Fibroblast of lung (primary cell): ENCODE measurements around the gene TRAF3. TPM values are rescaled to one million over a fixed set of nuclear protein-coding genes. Genes with fewer than 3 reads are reported as not detected.

Experiments used
- DNase-seq, 2 donors: peaks; one replicate each; pipeline versions ENCODE4 v3.0.0 to v3.0.0-alpha.2; 2010; ENCODE audit warnings: low read depth in 2 of 2
- H2AFZ ChIP-seq: 2 replicates; pipeline ENCODE4 v1.5.1; 2012; ENCODE audit warnings: low read length, control low read depth, inconsistent platforms
- H3K27ac ChIP-seq: 2 replicates; pipeline ENCODE4 v1.5.1; 2011; ENCODE audit warnings: low read length, control low read depth; ENCODE audit not compliant: insufficient read depth
- H3K27me3 ChIP-seq: 2 replicates; pipeline ENCODE4 v1.5.1; 2011; ENCODE audit warnings: mild to moderate bottlenecking, low read length; ENCODE audit not compliant: control insufficient read depth, insufficient read depth
- H3K36me3 ChIP-seq: 2 replicates; pipeline ENCODE4 v1.5.1; 2011; ENCODE audit warnings: low read length; ENCODE audit not compliant: control insufficient read depth, insufficient read depth
- H3K4me1 ChIP-seq: 2 replicates; pipeline ENCODE4 v1.5.1; 2011; ENCODE audit warnings: low read length; ENCODE audit not compliant: control insufficient read depth, insufficient read depth; ENCODE audit errors: extremely low read depth
- H3K4me2 ChIP-seq: 2 replicates; pipeline ENCODE4 v1.5.1; 2011; ENCODE audit warnings: low read length, control low read depth; ENCODE audit not compliant: insufficient read depth; ENCODE audit errors: extremely low read depth
- H3K4me3 ChIP-seq, 4 experiments: fragments of 200-600 bp in 1 of 4; sonication (generic) in 1 of 4; replicated peaks in 1 of 4; 2 replicates each; pipeline ENCODE4 v1.5.1; 2011 to 2016; ENCODE audit warnings: low read length in 4 of 4, low read depth in 3 of 4, mild to moderate bottlenecking in 3 of 4, control low read depth in 2 of 4, inconsistent platforms in 1 of 4, mixed read lengths in 1 of 4; ENCODE audit not compliant: insufficient read depth in 1 of 4; ENCODE audit errors: control extremely low read depth in 1 of 4
- H3K79me2 ChIP-seq: 2 replicates; pipeline ENCODE4 v1.5.1; 2012; ENCODE audit warnings: mild to moderate bottlenecking, low read length, inconsistent platforms; ENCODE audit not compliant: control insufficient read depth, insufficient read depth
- H3K9ac ChIP-seq: 2 replicates; pipeline ENCODE4 v1.5.1; 2011; ENCODE audit warnings: mild to moderate bottlenecking, low read length, control low read depth; ENCODE audit not compliant: insufficient read depth
- H3K9me3 ChIP-seq: 2 replicates; pipeline ENCODE4 v1.5.1; 2012; ENCODE audit warnings: low read depth, low read length; ENCODE audit not compliant: control insufficient read depth, insufficient read depth
- H4K20me1 ChIP-seq: 2 replicates; pipeline ENCODE4 v1.5.1; 2011; ENCODE audit warnings: low read length; ENCODE audit not compliant: control insufficient read depth, insufficient read depth; ENCODE audit errors: extremely low read depth
- EZH2 ChIP-seq: IDR thresholded peaks from 2 replicates; pipeline ENCODE4 v1.5.1; 2012; ENCODE audit warnings: low read length, control low read depth, mild to moderate bottlenecking; ENCODE audit errors: missing control alignments
- polyA plus RNA-seq, 2 donors: library from polyadenylated mRNA; depleted of rRNA in 1 of 2; stranded (reverse) in 1 of 2; unstranded in 1 of 2; fragments of >200 nt; gene quantifications; 2 replicates each; pipeline ENCODE4 v1.2.1, GENCODE V29; 2011 to 2012; ENCODE audit warnings: missing spikeins in 1 of 2
- total RNA-seq: library from RNA; depleted of rRNA; stranded (reverse); fragments of >200 nt; gene quantifications from 2 replicates; pipeline ENCODE4 v1.2.1, GENCODE V29; 2014
- TF ChIP-seq, protein P1 (sequence below), 2 donors: IDR thresholded peaks in 1 of 2; conservative IDR thresholded peaks in 1 of 2; 1 replicate in 1 of 2; 2 replicates in 1 of 2; pipeline ENCODE4 v1.5.1; 2011 to 2012; ENCODE audit warnings: low read length in 2 of 2, control low read depth in 1 of 2, inconsistent platforms in 1 of 2, low read depth in 1 of 2, mild to moderate bottlenecking in 1 of 2

Gene TRAF3
- total and polyA plus RNA-seq, 2 donors (not counting 1 experiment from before 2014, with no cell fraction given), result 12.1 to 14.4 TPM

DNA sequence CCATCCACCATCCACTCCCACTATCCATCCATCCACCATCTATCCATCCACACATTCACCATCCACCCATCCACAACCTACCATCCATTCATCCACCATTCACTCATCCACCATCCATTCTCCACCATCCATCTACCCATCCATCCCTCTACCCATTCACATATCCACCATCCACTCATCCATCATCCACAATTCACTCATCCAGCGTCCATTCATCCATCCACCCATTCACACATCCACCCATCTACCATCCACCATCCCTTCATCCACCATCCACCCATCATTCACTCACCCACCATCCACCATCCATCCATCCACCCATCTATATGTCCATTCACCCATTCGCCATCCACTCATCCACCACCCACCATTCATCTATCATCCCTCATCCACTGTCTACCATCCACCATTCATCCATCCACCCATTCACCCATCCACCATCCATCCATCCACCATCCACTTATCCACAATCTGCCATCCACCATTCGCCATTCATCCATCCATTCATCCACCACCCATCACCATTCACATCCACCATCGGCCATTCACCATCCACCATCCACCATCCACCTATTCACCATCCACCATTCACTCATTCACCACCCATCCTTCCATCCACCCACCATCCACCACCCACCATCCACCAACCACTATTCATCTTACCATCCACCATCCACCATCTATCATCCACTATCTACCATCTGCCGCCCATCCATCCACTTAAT is 143.2 kb downstream of the TRAF3 start:
- H3K27me3 ChIP-seq, result peaks cover 36% of the 10 kb centered on the region
- H3K27ac ChIP-seq, result no peak overlapping the region
- H3K9ac ChIP-seq, result no peak overlapping the region
- TF ChIP-seq, protein P1, sequence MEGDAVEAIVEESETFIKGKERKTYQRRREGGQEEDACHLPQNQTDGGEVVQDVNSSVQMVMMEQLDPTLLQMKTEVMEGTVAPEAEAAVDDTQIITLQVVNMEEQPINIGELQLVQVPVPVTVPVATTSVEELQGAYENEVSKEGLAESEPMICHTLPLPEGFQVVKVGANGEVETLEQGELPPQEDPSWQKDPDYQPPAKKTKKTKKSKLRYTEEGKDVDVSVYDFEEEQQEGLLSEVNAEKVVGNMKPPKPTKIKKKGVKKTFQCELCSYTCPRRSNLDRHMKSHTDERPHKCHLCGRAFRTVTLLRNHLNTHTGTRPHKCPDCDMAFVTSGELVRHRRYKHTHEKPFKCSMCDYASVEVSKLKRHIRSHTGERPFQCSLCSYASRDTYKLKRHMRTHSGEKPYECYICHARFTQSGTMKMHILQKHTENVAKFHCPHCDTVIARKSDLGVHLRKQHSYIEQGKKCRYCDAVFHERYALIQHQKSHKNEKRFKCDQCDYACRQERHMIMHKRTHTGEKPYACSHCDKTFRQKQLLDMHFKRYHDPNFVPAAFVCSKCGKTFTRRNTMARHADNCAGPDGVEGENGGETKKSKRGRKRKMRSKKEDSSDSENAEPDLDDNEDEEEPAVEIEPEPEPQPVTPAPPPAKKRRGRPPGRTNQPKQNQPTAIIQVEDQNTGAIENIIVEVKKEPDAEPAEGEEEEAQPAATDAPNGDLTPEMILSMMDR (conservative IDR thresholded peaks at IDR 0.05 in 1 of 2, IDR thresholded peaks at IDR 0.05 in 1 of 2; ENCODE audit: low read depth in 1 of 2, low read length in 2 of 2), result no peak
- no peak for TF ChIP-seq EZH2
- H2AFZ ChIP-seq, result no peak overlapping the region
- H3K9me3 ChIP-seq, result no peaks in the 10 kb centered on the region
- no peak overlapping the region for H3K4me3 ChIP-seq
- H4K20me1 ChIP-seq, result no peaks in the 10 kb centered on the region
- no peaks in the 10 kb centered on the region for H3K79me2 ChIP-seq
- no peak for DNase-seq
- no peaks in the 10 kb centered on the region for H3K36me3 ChIP-seq
- H3K4me2 ChIP-seq, result no peak overlapping the region
- no peaks in the 10 kb centered on the region for H3K4me1 ChIP-seq

DNA sequence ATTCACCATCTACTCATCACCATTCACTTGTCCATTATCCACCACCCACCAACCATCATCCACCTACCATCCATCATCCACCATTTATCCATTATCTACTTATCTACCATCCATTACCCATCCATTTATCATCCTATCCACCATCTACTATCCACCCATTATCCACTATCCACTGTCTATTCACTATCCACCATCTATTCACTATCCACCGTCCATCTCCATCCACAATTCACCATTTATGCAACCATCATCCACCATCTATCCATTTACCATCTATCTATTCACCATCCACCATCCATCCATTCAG is 143.7 kb downstream of the TRAF3 start:
- Histone ChIP-seq H2AFZ (no peak overlapping the region), H3K27ac (no peak overlapping the region), H3K9ac (no peak overlapping the region), H3K4me3 (no peak overlapping the region), H3K4me1 (no peaks in the 10 kb centered on the region), H3K27me3 (peaks cover 38% of the 10 kb centered on the region), H3K36me3 (no peaks in the 10 kb centered on the region), H4K20me1 (no peaks in the 10 kb centered on the region), H3K79me2 (no peaks in the 10 kb centered on the region), H3K4me2 (no peak overlapping the region), H3K9me3 (no peaks in the 10 kb centered on the region)
- DNase-seq, result no peak
- TF ChIP-seq EZH2, result no peak
- TF ChIP-seq, protein P1 (conservative IDR thresholded peaks at IDR 0.05 in 1 of 2, IDR thresholded peaks at IDR 0.05 in 1 of 2; ENCODE audit: low read depth in 1 of 2, low read length in 2 of 2), result no peak

- no peak within 1 kb of the TSS for H2AFZ ChIP-seq
- DNase-seq, result no peak
- no peak within 1 kb of the TSS for H3K9ac ChIP-seq
- no peaks in the 10 kb centered on the region for H3K36me3 ChIP-seq
- no peaks in the 10 kb centered on the region for H4K20me1 ChIP-seq
- no peaks in the 10 kb centered on the region for H3K9me3 ChIP-seq
- peaks cover 38% of the 10 kb centered on the region for H3K27me3 ChIP-seq
- TF ChIP-seq, protein P1 (conservative IDR thresholded peaks at IDR 0.05 in 1 of 2, IDR thresholded peaks at IDR 0.05 in 1 of 2; ENCODE audit: low read depth in 1 of 2, low read length in 2 of 2), result no peak
- TF ChIP-seq EZH2, result no peak
- no peaks in the 10 kb centered on the region for H3K4me1 ChIP-seq
- peak within 1 kb of the TSS in 1 of 4 experiments; percentile 32 for H3K4me3 ChIP-seq
- H3K27ac ChIP-seq, result no peak within 1 kb of the TSS
- peak within 1 kb of the TSS; percentile 35 for H3K4me2 ChIP-seq
- no peaks in the 10 kb centered on the region for H3K79me2 ChIP-seq
Measured at GRCh38 chr14:102922490-102923200, 145.4 kb downstream of the TRAF3 start, which contains the start of gene AMN. AMN (plus strand) TSS chr14:102922663; CDS start chr14:102922689, 26 bp downstream.
